Measurements from ENCODE around the gene KAZN. TPM values are rescaled to one million over a fixed set of nuclear protein-coding genes. Genes with fewer than 3 reads are reported as not detected.

The KAZN gene
- total RNA-seq, 1 experiment from 2014 or later = 2.4 TPM

GRCh38 chr1:14611792-14612191 lies 13.3 kb downstream of the KAZN start:
- CTCF ChIA-PET = no interaction called here
- no peak overlapping the region for H3K27ac Mint-ChIP-seq (ENCODE audit: unreplicated experiment)
- H3K9me3 ChIP-seq = no peaks in the 10 kb centered on the region

GRCh38 chr1:14612256-14612655 lies 13.8 kb downstream of the KAZN start:
- DNase-seq = no peak
- POLR2A ChIA-PET = no interaction called here
- CTCF ChIA-PET = no interaction called here

More at GRCh38 chr1:14611792-14612191, 13.3 kb downstream of the KAZN start:
- Mint-ChIP-seq H3K4me3 (ENCODE audit: unreplicated experiment) (no peak overlapping the region), H3K4me1 (ENCODE audit: low read depth, unreplicated experiment) (no peaks in the 10 kb centered on the region), H3K9me3 (ENCODE audit: unreplicated experiment) (no peaks in the 10 kb centered on the region), H3K27me3 (ENCODE audit: insufficient read depth, unreplicated experiment) (peaks cover 4% of the 10 kb centered on the region), H3K36me3 (ENCODE audit: insufficient read depth, unreplicated experiment) (no peaks in the 10 kb centered on the region)
- no TSS peak for BruUV-seq (replicated peaks)
- Histone ChIP-seq H3K36me3 (ENCODE audit: control insufficient read depth, insufficient read depth, low read length) (no peaks in the 10 kb centered on the region), H3K4me1 (no peaks in the 10 kb centered on the region), H3K27me3 (replicated peaks; ENCODE audit: control insufficient read depth, insufficient read depth, low read length) (no peaks in the 10 kb centered on the region), H3K4me3 (ENCODE audit: low read depth, low read length) (no peak overlapping the region)
- POLR2A ChIA-PET = no interaction called here
- no peak for DNase-seq
- TF ChIP-seq CTCF (IDR thresholded peaks at IDR 0.05; ENCODE audit: insufficient read depth in 1 of 2, low read depth in 1 of 2, low read length in 1 of 2, severe bottlenecking in 1 of 2, unreplicated experiment in 1 of 2) = no peak
- intact Hi-C loops (cut with micrococcal nuclease; ENCODE audit: unreplicated experiment) = no loop called here

GRCh38 chr1:14613926-14614325 lies 15.4 kb downstream of the KAZN start:
- H3K36me3 ChIP-seq (ENCODE audit: control insufficient read depth, insufficient read depth, low read length) = no peaks in the 10 kb centered on the region
- CTCF ChIA-PET = no interaction called here
- Mint-ChIP-seq H3K4me3 (ENCODE audit: unreplicated experiment) (no peak overlapping the region), H3K36me3 (ENCODE audit: insufficient read depth, unreplicated experiment) (no peaks in the 10 kb centered on the region), H3K4me1 (ENCODE audit: low read depth, unreplicated experiment) (no peaks in the 10 kb centered on the region), H3K9me3 (ENCODE audit: unreplicated experiment) (no peaks in the 10 kb centered on the region), H3K27ac (ENCODE audit: unreplicated experiment) (no peak overlapping the region), H3K27me3 (ENCODE audit: insufficient read depth, unreplicated experiment) (peaks cover 4% of the 10 kb centered on the region)
- H3K4me3 ChIP-seq (ENCODE audit: low read depth, low read length) = no peak overlapping the region
- no peaks in the 10 kb centered on the region for H3K27me3 ChIP-seq (replicated peaks; ENCODE audit: control insufficient read depth, insufficient read depth, low read length)
- no TSS peak for BruUV-seq (replicated peaks)
- DNase-seq = no peak
- H3K4me1 ChIP-seq = no peaks in the 10 kb centered on the region
- H3K9me3 ChIP-seq = no peaks in the 10 kb centered on the region
- intact Hi-C loops (cut with micrococcal nuclease; ENCODE audit: unreplicated experiment) = no loop called here
- TF ChIP-seq CTCF (IDR thresholded peaks at IDR 0.05; ENCODE audit: insufficient read depth in 1 of 2, low read depth in 1 of 2, low read length in 1 of 2, severe bottlenecking in 1 of 2, unreplicated experiment in 1 of 2) = no peak
- POLR2A ChIA-PET = no interaction called here

More at GRCh38 chr1:14612256-14612655, 13.8 kb downstream of the KAZN start:
- no peaks in the 10 kb centered on the region for H3K4me1 ChIP-seq
- H3K27ac Mint-ChIP-seq (ENCODE audit: unreplicated experiment) = no peak overlapping the region
- H3K9me3 Mint-ChIP-seq (ENCODE audit: unreplicated experiment) = no peaks in the 10 kb centered on the region
- H3K36me3 ChIP-seq (ENCODE audit: control insufficient read depth, insufficient read depth, low read length) = no peaks in the 10 kb centered on the region
- intact Hi-C loops (cut with micrococcal nuclease; ENCODE audit: unreplicated experiment) = no loop called here
- peaks cover 4% of the 10 kb centered on the region for H3K27me3 Mint-ChIP-seq (ENCODE audit: insufficient read depth, unreplicated experiment)
- no peaks in the 10 kb centered on the region for H3K4me1 Mint-ChIP-seq (ENCODE audit: low read depth, unreplicated experiment)
- H3K4me3 Mint-ChIP-seq (ENCODE audit: unreplicated experiment) = no peak overlapping the region
- H3K9me3 ChIP-seq = no peaks in the 10 kb centered on the region
- H3K4me3 ChIP-seq (ENCODE audit: low read depth, low read length) = no peak overlapping the region
- no peaks in the 10 kb centered on the region for H3K27me3 ChIP-seq (replicated peaks; ENCODE audit: control insufficient read depth, insufficient read depth, low read length)
- no peaks in the 10 kb centered on the region for H3K36me3 Mint-ChIP-seq (ENCODE audit: insufficient read depth, unreplicated experiment)
- BruUV-seq (replicated peaks) = no TSS peak
- no peak for TF ChIP-seq CTCF (IDR thresholded peaks at IDR 0.05; ENCODE audit: insufficient read depth in 1 of 2, low read depth in 1 of 2, low read length in 1 of 2, severe bottlenecking in 1 of 2, unreplicated experiment in 1 of 2)

Data from Caco-2 (cell line).